GM19035 (cell line): Measurements from ENCODE around the gene KRT26.
A peak's percentile ranks its signal among the peaks of the same experiment; 100 is the strongest.
"Not testable (repeated sequence)": the region's sequence is repeated elsewhere in the genome, so short reads cannot be mapped to it uniquely, and the experiment has no call there.

Experiments
- ATAC-seq: cut with Tn5 transposase; IDR thresholded peaks from one replicate; pipeline ENCODE4 v1.9.1; 2021; ENCODE audit not compliant: unreplicated experiment

Gene KRT26

GRCh38 chr17:40772101-40772500, at the start of gene KRT26:
TSS of gene KRT26 (minus strand) at chr17:40772201. CDS start at chr17:40772113, 88 bp downstream.
- ATAC-seq = no peak

DNA sequence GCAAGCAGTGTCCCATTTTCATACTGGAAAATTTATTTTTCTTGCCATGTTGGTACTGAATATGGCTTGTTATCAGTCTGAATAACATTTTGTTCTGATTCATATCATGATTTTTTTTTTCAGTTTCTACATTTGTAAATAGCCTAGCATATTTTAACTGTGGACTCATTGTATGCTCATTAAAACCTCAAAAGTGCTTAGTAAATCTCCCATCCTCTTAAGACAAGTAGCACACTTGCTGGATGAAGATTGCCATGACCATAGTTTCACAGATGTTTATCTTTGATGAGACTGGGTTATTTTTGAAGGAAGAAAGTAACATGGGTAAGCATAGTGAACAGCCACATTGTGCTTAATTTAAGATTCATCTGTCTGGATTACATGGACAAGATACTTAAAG, 49.5 kb upstream of the KRT26 start:
- no peak for ATAC-seq

DNA sequence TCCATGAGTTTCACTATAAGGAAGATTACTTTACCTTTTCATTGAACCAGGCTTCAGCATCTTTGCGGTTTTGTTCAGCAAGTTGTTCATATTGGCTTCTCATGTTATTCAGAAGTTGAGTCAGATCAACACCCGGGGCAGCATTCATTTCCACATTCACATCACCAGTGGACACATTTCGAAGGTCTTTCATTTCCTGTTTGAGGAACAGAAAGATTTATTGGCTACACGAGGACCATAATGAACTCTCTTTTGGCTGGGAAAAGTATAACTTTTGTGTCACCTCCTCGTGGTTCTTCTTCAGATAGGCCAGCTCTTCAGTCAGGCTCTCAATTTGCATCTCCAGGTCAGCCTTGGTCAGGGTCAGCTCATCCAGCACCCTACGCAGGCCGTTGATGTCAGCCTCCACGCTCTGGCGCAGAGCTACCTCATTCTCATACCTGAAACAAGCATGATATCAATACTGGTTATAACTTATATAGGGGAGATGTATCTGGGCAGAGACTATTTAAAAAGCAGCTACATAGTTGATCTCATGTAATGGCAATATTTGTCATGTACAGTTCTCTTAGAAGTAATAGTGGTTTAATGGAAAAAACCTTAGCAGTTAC, 48.3 kb upstream of the KRT26 start:
- ATAC-seq = no peak

GRCh38 chr17:40819528-40820125, 47.6 kb upstream of the KRT26 start:
- ATAC-seq = no peak

DNA sequence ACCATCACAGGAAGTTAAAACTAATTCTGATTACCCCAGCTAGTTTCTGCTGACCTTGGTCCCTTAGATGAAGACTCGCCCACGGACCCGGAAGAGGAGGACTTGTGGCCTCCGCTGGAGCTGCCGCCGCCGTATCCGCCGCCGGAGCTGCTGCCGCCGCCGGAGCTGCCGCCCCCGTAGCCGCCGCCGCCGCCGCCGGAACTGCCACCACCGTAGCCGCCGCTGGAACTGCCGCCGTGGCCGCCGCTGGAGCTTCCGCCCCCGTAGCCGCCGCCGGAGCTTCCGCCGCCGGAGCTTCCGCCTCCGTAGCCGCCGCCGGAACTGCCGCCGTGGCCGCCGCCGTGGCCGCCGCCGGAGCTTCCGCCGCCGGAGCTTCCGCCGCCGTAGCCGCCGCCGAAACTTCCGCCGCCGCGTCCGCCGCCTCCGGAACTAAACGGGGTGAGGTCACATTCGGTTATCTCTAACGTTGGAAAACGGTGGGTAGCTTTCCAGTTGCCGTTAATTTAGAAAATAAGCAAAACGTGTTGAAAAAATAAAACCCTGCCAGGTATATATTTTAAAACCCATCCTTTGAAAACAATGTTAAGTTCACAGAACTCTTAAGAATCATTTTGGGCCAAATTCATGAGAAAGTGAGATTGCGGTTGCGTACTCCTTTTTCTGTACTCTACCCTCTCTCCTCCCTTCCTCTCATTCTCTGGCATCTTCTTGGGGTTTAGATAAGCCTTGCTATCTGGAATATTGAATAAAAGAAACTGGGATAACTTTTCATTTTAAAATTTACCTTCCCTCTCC, 46.9 kb upstream of the KRT26 start:
- peak; percentile 83 for ATAC-seq

DNA sequence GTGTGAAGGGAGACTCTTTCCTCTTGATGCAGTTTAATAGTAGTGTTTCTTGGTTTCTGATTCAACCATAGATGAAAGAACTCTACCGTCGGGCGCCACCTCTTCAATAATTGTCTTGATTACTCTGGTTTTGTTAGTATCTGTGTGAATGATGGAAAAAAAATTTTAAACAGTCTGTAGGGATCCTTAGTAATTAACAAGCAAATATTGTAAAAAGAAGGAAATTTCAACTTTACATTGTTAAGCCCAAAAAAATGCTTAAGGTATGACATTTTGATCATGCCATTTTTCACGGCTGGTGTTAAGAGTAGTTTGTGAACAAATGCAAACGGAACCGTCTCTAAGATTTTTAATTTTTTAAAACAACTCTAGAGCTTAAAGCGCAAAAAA, 46.3 kb upstream of the KRT26 start:
- no peak for ATAC-seq

DNA sequence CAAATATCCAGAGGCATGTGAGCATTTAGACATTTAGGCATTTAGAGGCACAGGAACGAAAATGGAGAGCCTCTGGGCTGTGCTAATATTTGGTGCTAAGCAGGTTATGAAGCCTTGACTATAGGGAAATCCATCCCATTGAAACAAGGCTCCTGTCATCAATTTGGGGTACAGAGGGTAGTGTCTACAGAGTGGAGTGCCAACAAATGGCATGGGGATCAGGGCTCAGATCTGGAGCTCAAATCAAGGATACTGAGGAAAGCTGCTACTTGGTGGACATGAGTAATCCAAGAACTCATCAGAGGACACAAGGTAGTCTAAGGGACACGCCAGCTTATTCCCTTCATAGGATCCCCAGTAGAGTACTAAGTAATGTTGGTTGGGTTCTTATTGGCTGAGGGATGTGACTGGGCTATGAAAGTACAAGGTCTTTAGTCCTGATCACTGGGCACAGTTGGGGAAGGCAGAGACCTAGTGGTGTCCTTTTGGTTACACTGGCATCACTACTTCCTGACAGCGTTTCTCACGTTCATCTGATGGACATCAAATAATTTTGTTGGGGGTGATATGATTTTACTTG, 45.2 kb upstream of the KRT26 start:
- no peak for ATAC-seq

GRCh38 chr17:40816569-40816968, 44.6 kb upstream of the KRT26 start:
- no peak for ATAC-seq

GRCh38 chr17:40815381-40815780, 43.4 kb upstream of the KRT26 start:
- ATAC-seq = no peak

DNA sequence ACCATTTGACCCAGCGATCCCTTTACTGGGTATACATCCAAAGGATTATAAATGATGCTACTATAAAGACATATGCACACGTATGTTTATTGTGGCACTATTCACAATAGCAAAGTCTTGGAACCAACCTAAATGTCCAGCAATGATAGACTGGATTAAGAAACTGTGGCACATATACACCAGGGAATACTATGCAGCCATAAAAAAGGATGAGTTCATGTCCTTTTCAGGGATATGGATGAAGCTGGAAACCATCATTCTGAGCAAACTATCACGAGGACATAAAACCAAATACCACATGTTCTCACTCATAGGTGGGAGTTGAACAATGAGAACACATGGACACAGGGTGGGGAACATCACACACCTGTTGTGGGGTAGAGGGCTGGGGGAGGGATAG, 42.7 kb upstream of the KRT26 start:
- ATAC-seq = not testable (repeated sequence)

DNA sequence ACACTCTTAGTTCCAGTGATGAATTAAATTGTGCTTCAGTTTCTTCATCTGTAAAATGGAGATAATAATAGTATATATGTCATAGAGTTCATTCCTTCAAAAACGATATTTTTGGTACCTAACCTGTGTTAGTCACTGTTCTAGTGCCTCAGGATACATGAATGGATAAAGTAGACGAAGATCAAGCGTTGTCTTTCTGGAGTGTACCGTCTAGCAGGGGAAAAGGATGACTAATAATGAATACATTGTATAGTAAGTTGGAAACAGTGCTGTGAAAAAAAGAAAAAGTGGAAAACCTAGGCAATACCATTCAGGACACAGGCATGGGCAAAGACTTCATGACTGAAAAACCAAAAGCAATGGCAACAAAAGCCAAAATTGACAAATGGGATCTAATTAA, 41.8 kb upstream of the KRT26 start:
- ATAC-seq = no peak

DNA sequence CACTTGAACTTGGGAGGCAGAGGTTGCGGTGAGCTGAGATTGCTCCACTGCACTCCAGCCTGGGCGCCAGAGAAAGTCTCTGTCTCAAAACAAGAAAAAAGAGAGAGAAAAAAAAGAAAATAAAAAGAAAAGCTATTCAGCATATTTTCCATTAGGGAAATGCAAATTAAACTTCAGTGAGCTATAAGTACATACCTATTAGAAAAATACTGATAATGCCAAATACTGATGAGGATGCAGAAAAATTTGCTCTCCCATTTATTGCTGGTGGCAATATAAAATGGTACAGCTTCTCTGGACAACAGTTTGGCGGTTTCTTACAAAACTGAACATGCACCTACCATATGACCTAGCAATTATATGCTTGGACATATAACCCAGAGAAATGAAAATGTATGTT, 40.6 kb upstream of the KRT26 start:
- ATAC-seq = no peak

DNA sequence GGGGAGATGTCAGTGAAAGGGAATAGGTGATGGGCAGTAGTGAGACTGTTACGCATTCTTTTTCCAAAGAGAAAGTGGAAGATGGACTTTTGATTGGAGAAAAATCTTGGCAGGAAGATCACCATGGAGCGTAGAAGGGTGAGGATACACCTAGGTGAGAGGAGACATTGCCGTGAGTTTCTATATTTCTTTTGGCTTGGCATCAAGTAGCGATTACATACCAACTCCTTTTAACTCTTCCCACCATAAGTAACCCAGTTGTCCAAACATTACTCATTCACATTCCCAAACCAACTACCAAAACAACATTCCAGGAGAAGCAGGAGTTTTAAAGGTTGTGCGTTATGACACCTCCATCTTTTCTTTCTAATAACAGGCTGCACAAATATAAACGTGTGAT, 38.5 kb upstream of the KRT26 start:
- ATAC-seq = no peak

- no peak for ATAC-seq
These were observed 37.9 kb upstream of the KRT26 start for GRCh38 chr17:40809721-40810421.

- no peak for ATAC-seq
These were observed 34.1 kb upstream of the KRT26 start for GRCh38 chr17:40806131-40806530.

DNA sequence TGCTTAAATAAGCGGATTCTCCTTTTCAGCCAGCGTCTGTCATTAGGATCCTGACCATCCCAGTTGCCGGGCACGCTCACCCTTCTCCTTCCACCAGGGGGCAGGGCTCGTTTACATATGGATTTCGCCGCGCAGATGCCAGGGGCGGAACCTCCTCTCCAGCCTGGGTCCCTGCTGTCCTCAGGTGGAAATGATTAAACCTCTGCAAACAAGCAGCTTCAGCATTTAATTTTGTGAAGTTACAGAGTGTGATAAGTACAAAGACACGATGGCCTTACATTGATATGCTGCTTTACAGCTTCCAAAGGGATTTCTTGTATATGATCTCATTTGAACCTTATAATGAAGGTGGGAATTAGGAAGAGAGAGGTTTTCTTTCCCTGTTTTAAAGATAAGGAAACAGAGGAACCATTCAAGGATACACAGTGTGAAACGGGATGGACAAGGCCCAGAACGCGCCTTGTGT, 31.6 kb upstream of the KRT26 start:
- peak; percentile 58 for ATAC-seq

- no peak for ATAC-seq
These were observed 29.2 kb upstream of the KRT26 start for GRCh38 chr17:40801157-40801556.

DNA sequence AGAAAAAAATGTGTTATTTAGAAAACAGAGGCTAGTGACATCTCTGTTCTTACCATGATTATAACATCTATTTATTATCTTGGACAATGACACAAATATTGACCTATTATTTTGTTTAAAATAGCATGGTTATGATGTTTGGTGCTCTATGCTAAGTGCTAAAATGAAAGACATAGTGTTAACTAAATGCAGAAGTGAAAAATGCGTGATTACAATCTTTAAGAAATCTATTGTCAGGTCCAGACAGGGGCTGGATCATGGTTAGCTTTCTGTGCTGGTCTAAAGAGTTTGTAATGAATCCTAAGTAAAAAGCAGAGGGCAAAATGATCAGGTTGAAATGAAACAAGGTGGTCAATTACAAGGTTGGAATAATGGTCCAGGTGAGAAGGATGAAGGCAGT, 28.4 kb upstream of the KRT26 start:
- no peak for ATAC-seq

- ATAC-seq = no peak
These were observed 27.9 kb upstream of the KRT26 start, which contains the start of gene KRT28 for GRCh38 chr17:40799859-40800258. TSS of gene KRT28 (minus strand) at chr17:40799959. CDS start at chr17:40799893, 66 bp downstream.

DNA sequence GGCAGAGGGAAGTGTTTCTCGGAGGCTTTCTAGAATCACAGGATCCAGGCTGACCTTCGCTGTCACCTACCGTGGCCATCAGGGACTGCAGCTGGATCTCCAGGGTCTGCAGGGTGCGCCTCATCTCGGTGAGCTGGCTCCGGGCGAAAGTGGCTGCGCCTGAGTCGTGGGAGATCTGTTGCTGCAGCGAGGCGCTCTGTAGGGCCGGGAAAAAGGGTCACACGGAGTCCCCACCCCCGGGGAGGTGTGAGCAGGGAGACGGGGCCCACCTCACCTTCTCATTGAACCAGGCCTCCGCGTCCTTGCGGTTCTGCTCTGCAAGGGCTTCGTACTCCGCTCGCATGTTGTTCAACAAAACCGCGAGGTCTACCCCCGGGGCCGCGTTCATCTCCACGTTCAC, 24.8 kb upstream of the KRT26 start:
- no peak for ATAC-seq

DNA sequence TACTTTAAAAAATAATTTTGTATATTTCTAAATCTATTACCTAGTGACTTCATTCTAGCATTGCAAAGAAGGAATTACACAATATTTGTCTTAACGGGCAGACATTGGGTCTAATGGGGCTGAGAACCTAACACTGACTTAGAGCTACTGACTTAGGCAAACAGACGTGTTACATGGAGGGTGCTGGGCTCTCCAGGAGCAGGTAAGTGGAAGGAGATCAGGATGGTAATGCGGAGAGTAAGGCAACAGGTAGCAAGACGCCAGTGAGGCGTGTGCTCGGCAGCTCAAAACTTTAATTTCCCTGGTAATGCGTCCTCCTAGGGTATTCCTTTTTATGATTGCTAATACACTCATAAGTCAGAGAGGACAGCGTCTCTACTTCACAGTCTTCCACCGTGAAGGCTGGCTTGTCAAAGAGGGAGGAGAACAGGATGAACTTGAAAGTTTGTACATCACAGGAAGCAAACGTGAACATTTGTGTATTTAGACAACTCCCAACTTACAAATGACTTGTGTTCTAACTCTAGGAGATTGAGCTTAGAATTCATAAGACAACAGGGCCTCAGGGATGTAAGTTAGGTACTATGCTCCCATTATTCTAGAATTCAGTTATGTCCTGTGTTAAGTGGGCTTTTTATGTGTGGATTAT, 23.1 kb upstream of the KRT26 start:
- no peak for ATAC-seq
